DLD1 (cell line): Measurements from ENCODE around the gene PLEKHG1.

Experiments
- in situ Hi-C: cut with HindIII; loops from 2 replicates; pipeline ENCODE4 v1.10.0; 2017; ENCODE audit warnings: low sequenced_read_pairs

Gene PLEKHG1

GRCh38 chr6:150588888-150589499, 10.7 kb upstream of the PLEKHG1 start:
- in situ Hi-C loops = no loop called here

- in situ Hi-C loops = no loop called here
Measured at GRCh38 chr6:150589852-150590251, 9.8 kb upstream of the PLEKHG1 start.

- in situ Hi-C loops = no loop called here
Measured at GRCh38 chr6:150590446-150590845, 9.2 kb upstream of the PLEKHG1 start.

GRCh38 chr6:150592377-150592995, 7.2 kb upstream of the PLEKHG1 start:
- in situ Hi-C loops = no loop called here

GRCh38 chr6:150593119-150593518, 6.6 kb upstream of the PLEKHG1 start:
- in situ Hi-C loops = no loop called here

GRCh38 chr6:150596439-150596838, 3.2 kb upstream of the PLEKHG1 start:
- in situ Hi-C loops = no loop called here

GRCh38 chr6:150598401-150598800, 1.3 kb upstream of the PLEKHG1 start:
- in situ Hi-C loops = no loop called here

- in situ Hi-C loops = no loop called here
Measured at GRCh38 chr6:150598858-150599198, 857 bp upstream of the PLEKHG1 start.

- in situ Hi-C loops = no loop called here
Measured at GRCh38 chr6:150600010-150600300, 270 bp downstream of the PLEKHG1 start.

- in situ Hi-C loops = no loop called here
Measured at GRCh38 chr6:150600301-150601017, 774 bp downstream of the PLEKHG1 start.

GRCh38 chr6:150601439-150601838, 1.8 kb downstream of the PLEKHG1 start:
- in situ Hi-C loops = no loop called here

GRCh38 chr6:150603176-150603575, 3.5 kb downstream of the PLEKHG1 start:
- in situ Hi-C loops = no loop called here

GRCh38 chr6:150604467-150604866, 4.8 kb downstream of the PLEKHG1 start:
- in situ Hi-C loops = no loop called here

- in situ Hi-C loops = no loop called here
Measured at GRCh38 chr6:150605333-150605732, 5.6 kb downstream of the PLEKHG1 start.

- in situ Hi-C loops = no loop called here
Measured at GRCh38 chr6:150606168-150606591, 6.5 kb downstream of the PLEKHG1 start.

GRCh38 chr6:150606647-150607328, 7.1 kb downstream of the PLEKHG1 start:
- in situ Hi-C loops = no loop called here

- in situ Hi-C loops = no loop called here
Measured at GRCh38 chr6:150607329-150607650, 7.6 kb downstream of the PLEKHG1 start.

GRCh38 chr6:150610584-150610983, 10.9 kb downstream of the PLEKHG1 start:
- in situ Hi-C loops = no loop called here

GRCh38 chr6:150613269-150613668, 13.6 kb downstream of the PLEKHG1 start:
- in situ Hi-C loops = no loop called here

- in situ Hi-C loops = no loop called here
Measured at GRCh38 chr6:150615967-150616366, 16.3 kb downstream of the PLEKHG1 start.

- in situ Hi-C loops = no loop called here
Measured at GRCh38 chr6:150616586-150616985, 16.9 kb downstream of the PLEKHG1 start.

- in situ Hi-C loops = no loop called here
Measured at GRCh38 chr6:150617062-150617461, 17.4 kb downstream of the PLEKHG1 start.
